Daoy (cell line): Measurements from ENCODE around the gene OR2H2. TPM values are rescaled to one million over a fixed set of nuclear protein-coding genes. Genes with fewer than 3 reads are reported as not detected.

Experiments
- DNase-seq: peaks from one replicate; pipeline ENCODE4 v3.0.0-alpha.2; 2015; ENCODE audit warnings: low read depth
- total RNA-seq: library from RNA; depleted of rRNA; stranded (reverse); fragments of >200 nt; shearing (Covaris generic); gene quantifications from 2 replicates; pipeline ENCODE4 v1.2.3, GENCODE V29; 2014

Gene OR2H2
- total RNA-seq, 1 experiment from 2014 or later, result not detected

DNA sequence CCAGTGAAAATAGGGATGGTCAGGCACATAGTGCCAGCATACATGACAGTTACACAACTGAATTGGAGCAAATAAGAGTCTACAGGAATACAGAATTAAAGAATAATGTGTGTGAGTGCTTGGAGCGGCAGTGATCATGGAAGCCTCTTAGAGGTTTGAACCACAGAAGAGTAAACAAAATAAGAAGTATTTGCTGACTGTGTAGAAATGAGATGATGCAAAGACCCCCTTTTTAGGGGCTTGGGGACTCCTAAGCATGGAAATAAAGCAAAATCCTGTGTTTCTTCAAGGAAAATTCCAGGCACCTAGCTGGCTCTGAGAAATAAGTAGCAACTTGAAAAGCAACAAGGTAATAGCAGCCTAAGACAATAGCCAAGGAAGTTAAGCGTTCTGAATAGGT lies 6.8 kb downstream of the OR2H2 start:
- DNase-seq, result no peak

- DNase-seq, result no peak
Measured at GRCh38 chr6:29593199-29593855, 8.4 kb downstream of the OR2H2 start.

- DNase-seq, result no peak
Measured at GRCh38 chr6:29596381-29596900, 11.5 kb downstream of the OR2H2 start.

DNA sequence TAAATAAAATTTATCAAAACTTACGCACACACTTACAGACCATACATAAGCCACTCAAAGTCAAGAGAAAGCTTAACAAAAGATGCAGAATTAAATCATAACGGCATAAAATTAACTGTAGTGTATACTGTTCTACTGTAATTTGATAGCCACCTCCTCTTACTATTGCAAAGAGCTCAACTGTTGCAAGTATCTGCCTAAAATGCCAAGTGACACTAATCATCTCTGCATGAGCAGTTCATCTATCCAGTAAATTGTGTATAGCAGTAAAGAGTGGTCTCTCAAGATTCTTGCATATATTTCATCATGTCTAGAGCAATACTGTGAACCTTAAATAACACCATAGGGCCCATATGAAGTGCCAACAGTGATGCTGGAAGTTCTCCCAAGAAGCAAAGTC lies 12.3 kb downstream of the OR2H2 start:
- DNase-seq, result no peak

- DNase-seq, result no peak
Measured at GRCh38 chr6:29598172-29598747, 13.3 kb downstream of the OR2H2 start.

DNA sequence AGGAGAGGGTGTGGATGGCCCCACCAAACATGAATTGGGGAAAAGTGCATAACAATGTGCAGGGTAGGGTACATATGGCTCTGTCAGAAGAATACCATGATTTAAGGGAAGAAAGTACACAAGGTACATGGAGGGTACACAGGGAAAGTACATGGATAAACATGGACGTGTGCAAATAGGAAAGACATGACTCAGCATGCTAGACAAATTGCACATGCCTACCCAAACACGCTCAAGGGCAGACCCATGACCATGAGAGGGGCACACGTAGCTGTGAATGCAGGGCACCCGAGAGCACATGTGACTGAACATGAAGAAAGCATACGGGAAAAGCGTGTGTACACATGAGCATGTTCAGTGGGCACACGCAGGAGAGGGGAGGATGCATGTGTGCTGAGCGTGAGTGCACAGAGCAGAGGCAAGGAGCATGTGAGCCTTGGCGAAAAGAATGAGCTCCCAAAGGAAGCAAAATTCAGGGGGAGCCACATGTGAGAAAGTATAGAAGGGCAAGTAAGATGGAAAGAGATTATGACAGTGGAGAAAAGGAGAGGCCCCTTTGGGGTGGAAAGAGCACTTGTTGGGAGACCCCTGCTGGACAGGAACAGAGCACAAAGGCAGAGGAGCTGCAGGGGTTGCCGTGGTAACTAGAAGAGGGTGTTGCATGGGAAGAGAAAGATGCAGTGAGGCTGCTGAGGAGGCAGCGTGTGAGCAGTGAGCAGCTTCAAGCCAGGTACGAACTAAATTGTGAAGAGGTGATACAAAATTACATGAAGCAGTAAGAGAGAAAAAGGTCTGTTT lies 17.8 kb downstream of the OR2H2 start:
- DNase-seq, result no peak

DNA sequence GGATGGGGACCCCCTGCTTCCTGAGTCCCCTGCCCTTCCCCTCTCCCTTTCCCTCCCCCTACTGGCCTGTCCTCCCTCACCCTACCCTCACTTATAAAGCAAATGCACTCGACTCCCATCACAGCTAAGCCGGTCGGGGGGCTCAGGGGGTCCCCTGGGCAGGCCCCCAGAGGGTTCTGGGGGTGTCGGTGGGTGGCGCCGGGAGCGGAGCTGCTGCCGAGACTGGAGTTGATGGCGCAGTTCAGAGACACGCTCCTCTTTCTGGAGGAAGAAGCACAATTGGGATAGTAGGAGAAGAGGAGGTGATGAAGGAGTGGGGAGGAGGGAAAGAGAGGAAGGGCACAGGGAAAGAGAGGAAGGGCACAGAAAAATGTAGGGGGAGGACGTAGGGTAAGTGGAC lies 18.5 kb downstream of the OR2H2 start:
- no peak for DNase-seq

GRCh38 chr6:29603930-29604329 lies 19.0 kb downstream of the OR2H2 start:
- DNase-seq, result no peak

- no peak for DNase-seq
Measured at GRCh38 chr6:29608131-29608530, 23.2 kb downstream of the OR2H2 start.

- no peak for DNase-seq
Measured at GRCh38 chr6:29610540-29610939, 25.6 kb downstream of the OR2H2 start.

DNA sequence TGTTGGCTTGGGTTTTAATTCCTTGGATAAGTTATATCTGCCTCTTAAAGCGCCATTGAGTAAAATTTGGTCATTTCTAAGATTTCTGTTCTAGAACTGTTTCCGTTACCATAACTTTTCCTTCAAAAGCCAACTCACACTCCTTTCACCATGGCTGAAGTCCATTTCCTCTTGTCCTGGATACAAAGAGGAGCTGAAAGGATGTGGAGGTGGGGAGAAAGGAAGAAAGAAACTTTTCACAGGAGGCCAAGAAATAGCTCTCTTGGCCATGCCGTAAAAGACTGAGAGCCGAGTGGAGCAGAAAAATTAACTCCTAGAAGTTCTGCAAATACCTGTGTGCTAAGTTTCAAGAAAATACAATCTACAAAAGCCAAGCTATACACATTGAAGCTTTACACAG lies 26.5 kb downstream of the OR2H2 start:
- no peak for DNase-seq

- no peak for DNase-seq
Measured at GRCh38 chr6:29617782-29618554, 33.0 kb downstream of the OR2H2 start.

DNA sequence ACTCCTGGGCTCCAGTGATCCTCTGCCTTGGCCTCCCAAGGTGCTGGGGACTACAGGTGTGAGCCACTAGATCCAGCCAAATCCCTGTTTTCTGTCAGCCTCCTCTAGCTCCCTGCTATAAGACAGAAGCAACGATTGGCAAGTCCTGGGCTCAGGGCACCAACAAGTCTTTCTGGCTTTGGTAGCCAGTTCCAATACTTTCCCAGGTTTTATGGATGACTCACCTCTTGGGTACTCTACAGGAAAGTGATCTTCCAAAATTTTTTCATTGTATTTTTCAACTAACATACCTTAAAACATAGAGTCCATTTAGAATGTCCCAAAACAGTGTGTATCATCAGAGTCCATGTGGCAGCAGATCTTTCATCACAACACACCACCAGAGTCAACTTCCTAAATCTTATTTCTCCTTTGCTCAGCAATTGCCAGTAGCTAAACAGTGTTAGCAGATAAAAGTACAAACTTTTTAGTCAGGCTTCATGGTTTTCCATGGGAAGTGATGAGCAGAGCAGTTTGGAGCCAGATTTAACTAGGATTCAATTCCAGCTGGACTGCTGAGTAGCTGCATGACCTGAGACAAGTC lies 34.7 kb downstream of the OR2H2 start:
- DNase-seq, result no peak

- DNase-seq, result no peak
Measured at GRCh38 chr6:29620630-29621029, 35.7 kb downstream of the OR2H2 start.

DNA sequence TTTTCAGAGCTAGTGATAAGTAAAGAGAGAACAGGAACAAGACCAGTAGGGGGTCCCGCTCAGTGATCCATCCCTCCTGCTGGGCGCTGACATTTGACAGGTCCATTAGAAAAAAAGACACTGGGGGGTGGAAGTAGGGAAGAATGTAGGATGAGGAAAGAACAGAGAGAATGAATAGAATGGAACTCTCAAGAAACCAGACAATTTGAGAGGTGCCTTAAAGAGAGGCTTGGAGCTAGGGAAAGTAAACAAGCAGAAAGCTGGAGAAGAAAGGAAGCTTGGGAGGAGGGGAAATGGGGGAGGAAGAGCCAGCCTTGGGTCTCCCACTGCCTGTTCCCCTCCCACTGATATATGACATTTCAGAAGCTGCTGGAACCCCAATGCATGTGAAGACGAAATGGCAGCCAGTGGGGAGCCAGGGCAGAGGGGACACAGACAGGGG lies 39.6 kb downstream of the OR2H2 start:
- no peak for DNase-seq

DNA sequence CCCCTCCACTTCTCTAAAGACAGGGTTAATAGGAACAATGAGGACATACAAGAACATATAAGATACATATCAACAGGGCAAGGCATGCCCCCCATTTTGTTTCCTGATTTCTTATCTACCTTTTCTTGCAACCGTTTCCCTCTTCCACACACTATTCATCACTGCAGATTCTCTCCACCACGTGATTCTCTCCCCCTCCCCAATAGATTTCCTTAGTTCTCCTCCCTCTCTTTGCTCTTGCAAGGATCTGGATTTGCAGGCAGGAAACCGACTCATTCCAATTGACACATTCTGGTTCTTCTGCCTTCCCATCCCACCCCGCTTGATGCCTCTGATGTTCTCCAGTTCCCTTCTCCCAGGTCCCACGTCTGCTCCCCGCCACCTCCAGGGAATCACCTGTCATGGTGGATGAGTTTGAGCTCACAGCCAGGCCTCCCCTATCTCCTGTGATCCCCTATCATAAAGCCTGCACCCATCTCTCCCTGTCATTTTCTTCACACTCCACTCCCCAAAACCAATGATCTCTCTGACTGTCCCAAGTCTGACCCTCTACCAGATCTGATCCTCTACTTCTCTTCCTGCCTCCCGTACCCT lies 40.5 kb downstream of the OR2H2 start:
- no peak for DNase-seq

- DNase-seq, result no peak
Measured at GRCh38 chr6:29626948-29627754, 42.2 kb downstream of the OR2H2 start.

DNA sequence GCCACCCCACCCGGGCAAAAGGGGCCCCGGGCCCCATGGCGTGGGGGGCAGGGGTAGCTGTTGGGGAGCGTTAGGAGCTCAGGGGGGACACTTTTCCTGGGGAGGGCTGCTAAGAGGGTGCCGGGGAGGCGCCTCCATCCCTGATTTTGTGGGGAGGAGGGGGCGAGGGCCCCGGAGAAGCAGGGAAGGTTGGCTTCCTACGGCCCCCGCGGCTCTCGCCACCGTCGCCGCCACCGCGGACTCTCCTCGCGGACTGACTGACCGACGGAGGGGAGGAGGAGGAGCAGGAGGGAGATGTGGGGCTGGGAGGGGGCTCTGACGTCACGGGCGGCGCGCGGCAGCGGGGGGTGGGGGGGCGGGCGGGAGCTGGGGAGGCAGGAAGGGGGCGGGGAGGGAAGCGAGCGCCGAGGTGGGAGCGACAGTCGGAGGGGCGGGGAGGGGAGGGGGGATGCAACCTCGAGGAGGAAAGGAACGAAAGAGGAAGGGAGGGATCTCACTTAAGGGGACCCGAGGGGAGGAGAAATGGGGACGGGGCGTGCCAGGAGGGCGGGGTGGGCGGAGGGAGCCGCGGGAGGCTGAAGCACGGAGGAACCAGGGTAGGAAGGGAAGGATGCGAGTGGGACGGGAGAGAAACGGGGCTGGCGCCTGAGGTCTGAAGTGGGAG lies 43.0 kb downstream of the OR2H2 start:
- DNase-seq, result peak; percentile 88

DNA sequence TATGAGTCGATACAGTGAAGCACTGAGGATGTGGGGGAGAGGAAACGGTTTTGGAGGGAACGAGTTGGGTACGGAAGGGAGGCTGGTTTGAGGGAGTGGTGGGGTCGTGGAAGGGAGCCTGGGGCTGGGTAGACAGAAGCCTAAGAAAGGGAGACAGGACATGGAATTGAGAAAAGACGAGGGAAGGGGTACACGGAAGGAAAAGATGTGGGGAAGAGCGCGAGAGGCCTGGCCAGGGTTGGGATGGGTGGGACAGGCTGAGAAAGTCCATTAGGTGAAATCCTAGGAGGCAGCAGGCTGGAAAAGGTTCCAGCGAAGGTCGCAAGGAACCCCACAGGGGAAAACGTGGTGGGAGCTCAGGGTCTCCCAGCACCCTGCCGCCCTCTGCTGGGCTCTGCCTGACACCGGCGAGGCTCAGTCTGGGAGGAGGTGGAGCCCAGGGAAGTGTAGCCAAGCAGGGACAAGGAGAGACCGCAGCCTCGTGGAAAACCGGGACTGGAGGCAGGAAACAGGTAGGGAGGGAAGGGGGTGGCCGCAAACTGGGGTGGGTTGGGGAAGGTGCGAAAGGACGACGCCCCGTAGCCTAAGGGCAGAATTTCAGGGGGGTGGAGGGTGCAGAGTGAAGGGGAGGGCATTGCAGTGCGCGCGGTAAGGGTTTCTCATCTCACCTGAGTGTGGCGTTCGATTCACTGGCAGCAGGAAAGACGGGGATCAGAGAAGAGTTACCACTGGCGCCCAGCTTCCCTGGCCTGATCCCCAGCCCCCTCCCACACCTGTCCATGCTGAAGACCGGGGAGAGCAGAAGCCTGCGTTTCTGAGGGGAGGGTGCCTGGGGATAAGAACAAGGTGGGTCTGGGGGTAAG lies 43.7 kb downstream of the OR2H2 start:
- peak; percentile 95 for DNase-seq
